NCI-H146 treated with DMSO at 0.1 percent for 48 hours (cell line): ENCODE results near the gene SCGB2A2.
A peak's percentile ranks its signal among the peaks of the same experiment; 100 is the strongest.

Source experiments
- DNase-seq: peaks from one replicate; lab custom pipeline; 2025; ENCODE audit not compliant: unreplicated experiment; lab: John Stamatoyannopoulos, UW

The SCGB2A2 gene

GRCh38 chr11:62269654-62270278 is at the start of gene SCGB2A2:
Gene SCGB2A2, plus strand, starts transcription at chr11:62270158. Its CDS starts 59 bp downstream, at chr11:62270217.
- DNase-seq = no peak

- DNase-seq = no peak
Measured at GRCh38 chr11:62221498-62221897, 48.5 kb upstream of the SCGB2A2 start.

GRCh38 chr11:62223095-62223494 is 46.9 kb upstream of the SCGB2A2 start:
- DNase-seq = no peak

- no peak for DNase-seq
Measured at GRCh38 chr11:62233730-62234129, 36.2 kb upstream of the SCGB2A2 start.

GRCh38 chr11:62236187-62236586 is 33.8 kb upstream of the SCGB2A2 start:
- no peak for DNase-seq

- DNase-seq = no peak
Measured at GRCh38 chr11:62237499-62237898, 32.5 kb upstream of the SCGB2A2 start.

- no peak for DNase-seq
Measured at GRCh38 chr11:62238151-62238550, 31.8 kb upstream of the SCGB2A2 start.

GRCh38 chr11:62241095-62241494 is 28.9 kb upstream of the SCGB2A2 start:
- DNase-seq = peak; percentile 49

- peak; percentile 97 for DNase-seq
Measured at GRCh38 chr11:62242021-62242420, 27.9 kb upstream of the SCGB2A2 start, which contains the start of gene SCGB1D2. Gene SCGB1D2, plus strand, starts transcription at chr11:62242239. Its CDS starts 69 bp downstream, at chr11:62242308.

- no peak for DNase-seq
Measured at GRCh38 chr11:62245271-62245753, 24.6 kb upstream of the SCGB2A2 start.

- DNase-seq = no peak
Measured at GRCh38 chr11:62251698-62252097, 18.3 kb upstream of the SCGB2A2 start.

- DNase-seq = no peak
Measured at GRCh38 chr11:62253999-62254542, 15.9 kb upstream of the SCGB2A2 start.

- no peak for DNase-seq
Measured at GRCh38 chr11:62256281-62256680, 13.7 kb upstream of the SCGB2A2 start.

GRCh38 chr11:62260261-62260953 is 9.6 kb upstream of the SCGB2A2 start:
- DNase-seq = no peak

GRCh38 chr11:62264004-62264403 is 6.0 kb upstream of the SCGB2A2 start:
- DNase-seq = no peak

GRCh38 chr11:62266558-62266957 is 3.4 kb upstream of the SCGB2A2 start:
- DNase-seq = no peak

- no peak for DNase-seq
Measured at GRCh38 chr11:62267050-62267449, 2.9 kb upstream of the SCGB2A2 start.

GRCh38 chr11:62267576-62267975 is 2.4 kb upstream of the SCGB2A2 start:
- DNase-seq = no peak

GRCh38 chr11:62273284-62273683 is 3.3 kb downstream of the SCGB2A2 start:
- DNase-seq = no peak

GRCh38 chr11:62273789-62274275 is 3.9 kb downstream of the SCGB2A2 start:
- DNase-seq = no peak

GRCh38 chr11:62280452-62280851 is 10.5 kb downstream of the SCGB2A2 start:
- DNase-seq = no peak

- DNase-seq = no peak
Measured at GRCh38 chr11:62295504-62295903, 25.5 kb downstream of the SCGB2A2 start.
